ENCODE results near the gene SLC6A13.
"Not testable (repeated sequence)": the region's sequence is repeated elsewhere in the genome, so short reads cannot be mapped to it uniquely, and the experiment has no call there.

The SLC6A13 gene

DNA sequence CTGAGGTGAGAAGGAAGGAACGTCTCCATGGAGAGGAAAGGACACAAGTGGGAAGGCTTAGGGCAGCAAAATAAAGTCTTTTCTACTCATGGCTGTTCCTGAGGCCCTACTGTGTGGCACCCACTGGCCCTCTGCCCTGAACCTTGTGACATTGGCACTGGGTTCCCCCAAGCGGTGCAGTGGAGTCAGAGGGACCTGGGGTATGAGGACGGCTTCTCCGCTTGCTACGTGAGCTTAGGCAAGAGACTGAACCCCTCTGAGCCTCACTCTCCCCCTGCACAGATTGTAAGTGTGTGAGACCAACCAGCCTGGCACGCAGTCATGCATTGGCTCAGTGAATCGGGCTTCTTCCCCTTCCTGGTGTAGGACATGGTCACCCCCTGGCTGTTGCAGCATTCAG, 68.4 kb downstream of the SLC6A13 start:
- no peak for DNase-seq (ENCODE audit: low read depth)
- TF ChIP-seq, protein P1, sequence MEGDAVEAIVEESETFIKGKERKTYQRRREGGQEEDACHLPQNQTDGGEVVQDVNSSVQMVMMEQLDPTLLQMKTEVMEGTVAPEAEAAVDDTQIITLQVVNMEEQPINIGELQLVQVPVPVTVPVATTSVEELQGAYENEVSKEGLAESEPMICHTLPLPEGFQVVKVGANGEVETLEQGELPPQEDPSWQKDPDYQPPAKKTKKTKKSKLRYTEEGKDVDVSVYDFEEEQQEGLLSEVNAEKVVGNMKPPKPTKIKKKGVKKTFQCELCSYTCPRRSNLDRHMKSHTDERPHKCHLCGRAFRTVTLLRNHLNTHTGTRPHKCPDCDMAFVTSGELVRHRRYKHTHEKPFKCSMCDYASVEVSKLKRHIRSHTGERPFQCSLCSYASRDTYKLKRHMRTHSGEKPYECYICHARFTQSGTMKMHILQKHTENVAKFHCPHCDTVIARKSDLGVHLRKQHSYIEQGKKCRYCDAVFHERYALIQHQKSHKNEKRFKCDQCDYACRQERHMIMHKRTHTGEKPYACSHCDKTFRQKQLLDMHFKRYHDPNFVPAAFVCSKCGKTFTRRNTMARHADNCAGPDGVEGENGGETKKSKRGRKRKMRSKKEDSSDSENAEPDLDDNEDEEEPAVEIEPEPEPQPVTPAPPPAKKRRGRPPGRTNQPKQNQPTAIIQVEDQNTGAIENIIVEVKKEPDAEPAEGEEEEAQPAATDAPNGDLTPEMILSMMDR (conservative IDR thresholded peaks at IDR 0.05; ENCODE audit: low read depth, low read length) = no peak
- no peak overlapping the region for H3K4me3 ChIP-seq (ENCODE audit: low read depth, low read length)

DNA sequence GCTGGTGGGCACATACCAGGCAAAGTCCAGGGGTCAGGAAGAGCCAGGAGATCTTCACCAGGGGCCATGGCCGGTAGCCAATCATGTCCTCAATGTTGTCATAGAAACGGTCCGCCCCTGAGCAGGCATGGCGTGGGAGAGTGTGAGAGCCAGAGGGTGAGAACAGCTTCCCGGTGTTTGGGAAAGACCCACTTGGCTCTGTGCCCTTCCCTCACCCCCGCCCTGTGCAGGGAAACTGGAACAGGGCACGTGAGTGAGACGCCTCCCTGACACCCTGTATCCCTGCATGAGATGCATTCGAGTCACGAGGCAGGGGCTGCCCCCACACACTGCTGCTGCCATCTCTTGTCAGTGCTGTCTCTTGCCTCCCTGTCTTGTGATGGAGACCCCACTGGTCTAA, 69.4 kb downstream of the SLC6A13 start:
- H3K4me3 ChIP-seq (ENCODE audit: low read depth, low read length) = no peak overlapping the region
- TF ChIP-seq, protein P1 (conservative IDR thresholded peaks at IDR 0.05; ENCODE audit: low read depth, low read length) = no peak
- DNase-seq (ENCODE audit: low read depth) = no peak

DNA sequence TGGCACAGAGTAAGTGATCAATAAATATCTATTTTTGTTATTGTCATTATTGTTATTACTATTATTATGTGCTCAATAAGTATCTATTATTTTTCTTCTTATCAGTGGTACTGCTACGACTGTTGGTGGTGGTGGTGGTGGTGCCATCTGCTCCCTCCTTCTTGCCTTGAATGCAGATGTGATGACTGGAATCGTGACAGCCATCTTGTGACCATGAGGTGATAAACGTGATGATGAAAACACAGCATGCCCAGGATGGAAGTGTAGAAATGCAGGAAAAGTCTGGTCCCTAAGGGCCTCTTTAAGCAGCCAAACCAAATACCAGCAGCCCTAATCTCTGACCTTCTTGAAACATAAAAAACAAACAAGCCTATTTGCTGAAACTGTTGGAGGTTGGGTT, 71.1 kb downstream of the SLC6A13 start:
- TF ChIP-seq, protein P1 (conservative IDR thresholded peaks at IDR 0.05; ENCODE audit: low read depth, low read length) = no peak
- peak; percentile 22 for DNase-seq (ENCODE audit: low read depth)
- no peak overlapping the region for H3K4me3 ChIP-seq (ENCODE audit: low read depth, low read length)

DNA sequence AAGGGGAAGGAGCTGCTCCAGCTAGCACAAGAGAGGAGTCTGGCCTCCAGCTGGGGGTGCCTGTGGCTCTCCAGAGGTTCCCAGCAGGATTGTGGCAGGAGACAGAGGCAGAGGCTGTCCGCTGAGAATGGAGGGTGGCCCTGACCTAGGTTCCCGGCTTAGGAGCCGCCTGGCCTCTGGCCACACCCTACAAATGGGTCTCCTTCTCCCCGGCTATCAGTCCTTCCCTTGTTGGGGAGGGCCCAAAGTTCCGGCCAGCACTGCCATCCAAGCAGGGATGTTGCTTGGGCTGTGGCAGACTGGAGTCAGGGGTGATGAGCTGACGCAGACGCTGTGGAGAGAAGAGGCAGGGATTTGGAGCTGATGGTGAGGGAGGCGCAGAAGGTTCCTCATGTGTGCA, 71.8 kb downstream of the SLC6A13 start:
- DNase-seq (ENCODE audit: low read depth) = no peak
- TF ChIP-seq, protein P1 (conservative IDR thresholded peaks at IDR 0.05; ENCODE audit: low read depth, low read length) = no peak
- no peak overlapping the region for H3K4me3 ChIP-seq (ENCODE audit: low read depth, low read length)

DNA sequence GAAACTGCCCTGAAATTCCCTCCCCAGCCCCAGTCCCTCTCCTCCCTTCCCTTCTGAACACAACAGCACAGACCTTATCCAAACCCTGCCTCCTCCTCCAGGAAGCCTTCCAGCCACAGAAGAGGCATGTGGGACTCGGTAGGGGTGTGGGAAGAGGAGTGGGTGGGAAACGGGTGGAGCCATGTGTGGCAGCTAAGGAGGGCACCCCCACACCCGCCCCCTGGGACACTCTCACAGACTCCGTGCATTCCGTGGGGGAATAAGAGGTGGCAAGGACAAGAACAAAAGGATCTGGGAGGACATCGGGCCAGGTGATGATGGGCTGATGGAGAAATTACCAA, 73.0 kb downstream of the SLC6A13 start:
- no peak overlapping the region for H3K4me3 ChIP-seq (ENCODE audit: low read depth, low read length)
- DNase-seq (ENCODE audit: low read depth) = no peak
- TF ChIP-seq, protein P1 (conservative IDR thresholded peaks at IDR 0.05; ENCODE audit: low read depth, low read length) = no peak

DNA sequence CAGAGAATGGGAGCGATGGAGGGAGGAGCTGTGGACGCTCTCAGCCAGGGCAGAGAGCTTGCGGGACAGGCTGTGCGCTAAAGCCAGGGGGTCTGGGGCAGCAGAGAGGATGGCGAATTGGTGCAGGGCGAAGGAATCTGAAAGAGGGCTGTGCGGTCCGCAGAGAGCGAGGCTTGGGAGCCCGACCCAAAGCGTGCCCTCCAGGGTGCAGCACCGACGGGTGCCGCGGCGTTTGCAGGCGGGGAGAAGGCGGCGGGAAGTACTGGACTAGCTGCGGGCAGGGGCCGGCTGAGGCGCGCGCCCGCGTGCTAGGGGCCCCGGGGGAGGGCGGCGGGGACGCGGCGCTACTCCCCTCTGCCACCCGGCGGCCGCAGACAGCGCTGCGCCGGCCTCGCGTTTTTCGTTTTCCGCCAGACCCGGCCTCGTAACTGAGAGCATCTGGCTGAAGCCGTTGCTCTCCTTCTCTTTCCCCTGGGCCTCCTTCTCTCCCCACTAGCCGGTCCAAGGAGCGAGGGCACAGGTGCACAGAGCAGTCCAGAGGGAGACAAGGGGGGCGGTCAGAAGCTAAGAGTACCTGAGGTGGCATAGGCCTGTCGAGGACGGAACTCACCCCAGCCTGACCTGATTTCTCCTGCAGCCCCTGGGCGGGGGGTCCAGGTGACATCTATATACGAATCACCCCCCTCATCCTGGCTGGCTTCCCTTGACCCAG, 73.6 kb downstream of the SLC6A13 start:
- H3K4me3 ChIP-seq (ENCODE audit: low read depth, low read length) = peak overlapping the region; percentile 55
- peak; percentile 64 for DNase-seq (ENCODE audit: low read depth)

DNA sequence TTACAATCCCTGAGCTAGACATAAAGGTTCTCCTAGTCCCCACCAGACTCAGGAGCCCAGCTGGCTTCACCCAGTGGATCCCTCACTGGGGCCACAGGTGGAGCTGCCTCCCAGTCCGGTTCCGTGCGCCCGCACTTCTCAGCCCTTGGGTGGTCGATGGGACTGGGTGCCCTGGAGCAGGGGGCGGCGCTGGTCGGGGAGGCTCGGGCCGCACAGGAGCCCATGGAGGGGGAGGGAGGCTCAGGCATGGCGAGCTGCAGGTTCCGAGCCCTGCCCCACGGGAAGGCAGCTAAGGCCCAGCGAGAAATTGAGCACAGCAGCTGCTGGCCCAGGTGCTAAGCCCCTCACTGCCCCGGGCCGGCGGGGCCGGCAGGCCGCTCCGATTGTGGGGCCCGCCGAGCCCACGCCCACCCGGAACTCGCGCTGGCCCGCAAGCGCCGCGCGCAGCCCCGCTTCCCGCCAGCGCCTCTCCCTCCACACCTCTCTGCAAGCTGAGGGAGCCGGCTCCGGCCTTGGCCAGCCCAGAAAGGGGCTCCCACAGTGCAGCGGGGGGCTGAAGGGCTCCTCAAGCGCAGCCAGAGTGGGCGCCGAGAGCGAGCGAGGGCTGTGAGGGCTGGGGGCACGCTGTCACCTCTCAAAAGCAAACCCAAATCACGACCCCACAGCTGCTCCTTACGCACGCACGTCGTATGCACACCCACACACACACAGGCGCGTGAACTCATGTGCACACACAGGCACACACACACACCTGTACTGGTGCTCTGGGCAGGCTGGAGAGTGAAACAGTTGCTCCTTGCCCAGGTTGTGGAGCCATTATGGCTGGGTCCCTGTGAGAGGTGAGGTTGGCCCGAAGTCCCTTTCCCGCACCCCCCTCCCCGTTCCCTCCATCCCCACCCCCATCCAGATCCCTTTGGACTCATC, 74.4 kb downstream of the SLC6A13 start:
- not testable (repeated sequence) for DNase-seq (ENCODE audit: low read depth)
- peak overlapping the region; percentile 55 for H3K4me3 ChIP-seq (ENCODE audit: low read depth, low read length)

More for the DNA sequence above, 73.6 kb downstream of the SLC6A13 start:
- TF ChIP-seq, protein P1 (conservative IDR thresholded peaks at IDR 0.05; ENCODE audit: low read depth, low read length) = peak; percentile 64
